Kidney (tissue), 14 donors: Measurements from ENCODE around the gene APH1B. TPM values are rescaled to one million over a fixed set of nuclear protein-coding genes. Genes with fewer than 3 reads are reported as not detected.
A peak's percentile ranks its signal among the peaks of the same experiment; 100 is the strongest.

ENCODE experiments used
- DNase-seq, 5 donors: peaks; one replicate each; pipeline ENCODE4 v3.0.0-alpha.2; 2013 to 2020
- FAIRE-seq: peaks from 2 replicates; lab custom pipeline; 2012; peaks lifted over from hg19 to GRCh38; lab: Jason Lieb, UNC
- H3K27ac ChIP-seq, 2 donors: one replicate each; pipeline ENCODE4 v1.7.0; 2013; ENCODE audit warnings: low read depth in 2 of 2, low read length in 2 of 2, inconsistent platforms in 1 of 2
- H3K27me3 ChIP-seq: one replicate; pipeline ENCODE4 v1.7.1; 2013; ENCODE audit warnings: low read length, inconsistent platforms; ENCODE audit not compliant: control insufficient read depth, insufficient read depth
- H3K36me3 ChIP-seq, 3 donors: one replicate each; pipeline versions ENCODE4 v1.7.0 to v1.7.1; 2013; ENCODE audit warnings: low read length in 3 of 3, control low read depth in 1 of 3, inconsistent platforms in 1 of 3; ENCODE audit not compliant: insufficient read depth in 3 of 3, control insufficient read depth in 2 of 3
- H3K4me1 ChIP-seq, 3 donors: one replicate each; pipeline versions ENCODE4 v1.7.0 to v1.7.1; 2013; ENCODE audit warnings: low read length in 3 of 3, inconsistent platforms in 1 of 3, low read depth in 1 of 3; ENCODE audit not compliant: control insufficient read depth in 2 of 3, insufficient read depth in 2 of 3
- H3K4me3 ChIP-seq, 3 donors: one replicate each; pipeline versions ENCODE4 v1.7.0 to v1.8.1; 2013; ENCODE audit warnings: low read length in 3 of 3, control low read depth in 1 of 3, inconsistent platforms in 1 of 3
- H3K9ac ChIP-seq, 3 donors: one replicate each; pipeline versions ENCODE4 v1.7.0 to v1.7.1; 2013; ENCODE audit warnings: low read length in 3 of 3, control low read depth in 1 of 3, inconsistent platforms in 1 of 3
- H3K9me3 ChIP-seq, 3 donors: one replicate each; pipeline versions ENCODE4 v1.7.0 to v1.7.1; 2013; ENCODE audit warnings: low read length in 3 of 3, control low read depth in 1 of 3, inconsistent platforms in 1 of 3; ENCODE audit not compliant: control insufficient read depth in 2 of 3, insufficient read depth in 1 of 3
- CTCF ChIP-seq: IDR thresholded peaks from 3 replicates; pipeline ENCODE4 v1.5.1; 2012; ENCODE audit warnings: mild to moderate bottlenecking, moderate library complexity, borderline replicate concordance; ENCODE audit not compliant: insufficient read depth; ENCODE audit errors: extremely low read depth
- intact Hi-C: fragments of 100-400 bp; cut with DNase I; formaldehyde crosslinking; loops from one replicate; pipeline ENCODE4 v1.11.1; 2022
- polyA plus RNA-seq: library from polyadenylated mRNA; stranded (reverse); fragments of 350-450 nt; fragmentation: Illumina TruSeq; extraction: RNeasy Lipid Tissue Mini Kit (QIAGEN cat#74804); gene quantifications from one replicate; pipeline ENCODE4 v1.2.3, GENCODE V29; 2014; ENCODE audit warnings: low read depth, low replicate concordance; ENCODE audit not compliant: insufficient read depth
- total RNA-seq: library from RNA; stranded (reverse); fragmentation: NEBNext Ultra II Directional; extraction: Animal tissue kit (Norgen Biotek cat#: 25700); gene quantifications from one replicate; pipeline ENCODE4 v1.2.1, GENCODE V29; 2021
- donor health status: control.
- donor health status: control.
- donor health status: control.
- donor health status: control.
- donor health status: control.
- donor health status: DM: yes; HTN: yes; CAD: no.
- donor health status: Normal renal cell carcinoma (clear cell type).

The APH1B gene
- total and polyA plus RNA-seq, 2 donors from 2014 or later: 12.3 to 22.4 TPM

GRCh38 chr15:63322541-63322940 is 45.1 kb downstream of the APH1B start:
- Histone ChIP-seq H3K36me3 (peaks cover 0 to 16% (median 2%) of the 10 kb centered on the region in 3 donors), H3K27ac (peak overlapping the region in 1 of 2 donors; percentile 64), H3K9ac (no peak overlapping the region), H3K27me3 (no peaks in the 10 kb centered on the region), H3K9me3 (no peaks in the 10 kb centered on the region), H3K4me1 (peaks cover 0 to 11% (median 0%) of the 10 kb centered on the region in 3 donors), H3K4me3 (no peak overlapping the region)
- no peak for TF ChIP-seq CTCF
- intact Hi-C loops: no loop called here
- FAIRE-seq: no peak
- peak in 1 of 5 donors; percentile 50 for DNase-seq

GRCh38 chr15:63323798-63324563 is 46.6 kb downstream of the APH1B start:
- no peak for TF ChIP-seq CTCF
- no peak for DNase-seq

GRCh38 chr15:63324770-63325169 is 47.4 kb downstream of the APH1B start:
- H3K4me1 ChIP-seq: no peaks in the 10 kb centered on the region
- TF ChIP-seq CTCF: no peak
- H3K27ac ChIP-seq: no peak overlapping the region
- intact Hi-C loops: no loop called here
- H3K27me3 ChIP-seq: no peaks in the 10 kb centered on the region
- FAIRE-seq (no peak), DNase-seq (no peak)
- no peaks in the 10 kb centered on the region for H3K9me3 ChIP-seq
- H3K4me3 ChIP-seq: no peak overlapping the region
- no peak overlapping the region for H3K9ac ChIP-seq
- peaks cover 0 to 22% (median 2%) of the 10 kb centered on the region in 3 donors for H3K36me3 ChIP-seq

More at GRCh38 chr15:63323798-63324563, 46.6 kb downstream of the APH1B start:
- FAIRE-seq: no peak
- intact Hi-C loops: no loop called here
- Histone ChIP-seq H3K4me1 (peaks cover 0 to under 1% (median 0%) of the 10 kb centered on the region in 3 donors), H3K27me3 (no peaks in the 10 kb centered on the region), H3K9me3 (no peaks in the 10 kb centered on the region), H3K27ac (peak overlapping the region in 1 of 2 donors; percentile 8), H3K36me3 (peaks cover 0 to 16% (median 2%) of the 10 kb centered on the region in 3 donors), H3K9ac (no peak overlapping the region), H3K4me3 (no peak overlapping the region)
